GM12892 (cell line): ENCODE results near the gene CLDN7.

Experiments used
- DNase-seq: peaks from one replicate; pipeline ENCODE4 v3.0.0; 2011; ENCODE audit not compliant: insufficient read length
- FAIRE-seq: peaks from 2 replicates; lab custom pipeline; 2011; peaks lifted over from hg19 to GRCh38; lab: Jason Lieb, UNC
- POLR2A ChIP-seq: IDR thresholded peaks from 2 replicates; pipeline ENCODE4 v1.6.1; 2011; ENCODE audit warnings: low read depth, low read length, control low read depth
- POLR2AphosphoS5 ChIP-seq: IDR thresholded peaks from 2 replicates; pipeline ENCODE4 v1.6.1; 2011; ENCODE audit warnings: low read depth, low read length, control low read depth
- TAF1 ChIP-seq: IDR thresholded peaks from 2 replicates; pipeline ENCODE4 v1.6.1; 2011; ENCODE audit warnings: low read depth, mild to moderate bottlenecking, control low read depth, low read length, borderline replicate concordance

Gene CLDN7

GRCh38 chr17:7239091-7240027, 22.9 kb downstream of the CLDN7 start, which contains the start of gene PHF23:
TSS of gene PHF23 (minus strand) at chr17:7239457. CDS start at chr17:7239279, 178 bp downstream.
- peak; percentile 94 for FAIRE-seq

DNA sequence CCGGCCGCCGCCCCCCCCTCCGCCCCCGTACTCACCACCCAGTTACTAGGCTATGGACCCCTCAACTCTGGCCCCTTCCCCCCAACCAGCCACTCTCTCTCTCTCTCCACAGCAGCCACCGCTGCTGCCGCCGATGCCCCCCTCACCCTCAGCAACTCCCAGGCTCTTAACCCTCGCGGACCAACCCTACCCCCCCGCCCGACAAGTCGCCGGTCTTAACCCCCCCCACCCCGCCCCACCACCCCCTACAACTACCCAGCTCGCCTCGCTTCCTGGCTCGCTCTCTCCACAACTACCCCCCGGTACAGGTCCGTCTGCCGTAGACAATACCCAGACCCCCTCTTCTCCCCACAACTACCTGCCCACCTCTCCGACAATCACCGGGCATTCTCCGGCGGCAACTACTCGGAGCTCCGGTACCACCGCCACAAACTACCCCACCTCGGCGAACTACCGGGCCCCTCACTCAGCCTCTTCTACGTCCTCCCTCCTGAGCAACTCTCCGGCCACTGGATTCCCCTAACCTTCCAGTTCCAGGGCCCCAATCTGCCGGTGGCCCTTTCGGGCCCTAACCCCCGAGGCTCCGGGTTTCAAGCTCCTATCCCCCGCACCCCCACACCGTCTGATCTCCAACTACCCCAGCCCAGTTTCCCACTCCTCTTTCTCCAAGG, 23.7 kb downstream of the CLDN7 start:
- no peak for TF ChIP-seq POLR2A
- TF ChIP-seq TAF1, result no peak
- TF ChIP-seq POLR2AphosphoS5, result no peak
- DNase-seq, result no peak
- FAIRE-seq, result no peak

More at GRCh38 chr17:7239091-7240027, 22.9 kb downstream of the CLDN7 start, which contains the start of gene PHF23:
- TF ChIP-seq POLR2A (peak; percentile 54; the same call in 1 of the 2 replicates), TAF1 (no peak)
- DNase-seq, result peak; percentile 97

GRCh38 chr17:7237761-7238419, 24.4 kb downstream of the CLDN7 start:
- TF ChIP-seq POLR2AphosphoS5, result no peak
- no peak for TF ChIP-seq TAF1
- peak; percentile 52; the same call in 1 of the 2 replicates for TF ChIP-seq POLR2A
- no peak for FAIRE-seq
- peak; percentile 80 for DNase-seq

- FAIRE-seq (peak; percentile 75), DNase-seq (no peak)
- TF ChIP-seq POLR2AphosphoS5 (no peak), POLR2A (no peak), TAF1 (no peak)
Observed at GRCh38 chr17:7237266-7237760, 25.0 kb downstream of the CLDN7 start.

GRCh38 chr17:7236808-7237207, 25.5 kb downstream of the CLDN7 start:
- FAIRE-seq, result no peak
- no peak for TF ChIP-seq POLR2A
- TF ChIP-seq TAF1, result no peak
- TF ChIP-seq POLR2AphosphoS5, result no peak
- DNase-seq, result no peak

GRCh38 chr17:7235693-7236665, 26.3 kb downstream of the CLDN7 start:
- no peak for FAIRE-seq
- TF ChIP-seq POLR2AphosphoS5, result no peak
- no peak for TF ChIP-seq TAF1
- TF ChIP-seq POLR2A, result no peak

DNA sequence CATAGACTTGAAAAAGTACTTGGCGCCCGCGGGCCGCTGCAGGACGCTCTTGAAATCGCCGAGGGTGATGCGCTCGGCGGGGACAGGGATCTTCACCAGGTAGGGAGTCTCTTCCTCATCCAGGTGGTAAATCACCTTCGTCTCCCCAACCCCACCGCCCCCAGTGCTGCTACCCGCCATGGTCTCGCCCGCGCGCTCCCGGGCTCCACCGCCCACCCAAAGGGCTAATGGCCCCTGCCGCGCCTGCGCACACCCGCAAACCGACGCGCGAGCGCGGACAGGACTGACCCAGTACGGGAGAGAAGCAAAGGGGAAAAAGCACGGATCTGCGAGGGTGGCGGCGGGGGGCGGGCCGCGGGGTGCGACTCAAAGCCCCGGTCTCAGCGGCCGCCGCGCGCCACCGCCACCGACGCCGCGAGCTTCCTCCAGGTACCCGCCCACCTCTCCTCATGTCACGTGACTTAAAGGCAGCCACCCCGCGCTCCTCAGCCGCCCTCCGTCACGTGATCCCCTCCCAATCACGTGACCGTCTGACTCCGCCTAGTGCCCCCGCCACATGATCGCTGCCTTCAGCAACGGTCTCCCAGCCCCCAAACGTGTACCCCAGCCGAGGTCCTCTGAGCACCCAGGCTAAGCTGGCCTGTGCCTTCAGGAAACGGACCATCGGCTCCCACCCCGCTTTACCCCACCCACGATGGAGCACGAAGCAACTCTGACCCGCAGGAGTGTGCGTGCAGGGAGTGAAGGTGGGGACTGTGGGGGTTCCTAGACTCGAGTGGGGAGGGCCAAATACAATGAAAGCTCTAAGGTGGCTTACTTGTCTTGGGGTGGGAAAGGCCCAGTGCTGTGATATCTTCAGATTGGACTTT, 28.0 kb downstream of the CLDN7 start, which contains the start of gene DVL2:
DVL2 (minus strand) TSS at position 435 of the 869 bp plus-strand sequence; CDS start at position 180, 255 bp downstream.
- peak; percentile 95 for DNase-seq
- FAIRE-seq, result peak; percentile 100
- TF ChIP-seq POLR2AphosphoS5 (peak; percentile 93), TAF1 (no peak), POLR2A (peak; percentile 87)

More at GRCh38 chr17:7235693-7236665, 26.3 kb downstream of the CLDN7 start:
- DNase-seq, result no peak

GRCh38 chr17:7233701-7234082, 28.6 kb downstream of the CLDN7 start:
- TF ChIP-seq POLR2A (no peak), POLR2AphosphoS5 (no peak), TAF1 (no peak)
- FAIRE-seq, result peak; percentile 77
- DNase-seq, result no peak

DNA sequence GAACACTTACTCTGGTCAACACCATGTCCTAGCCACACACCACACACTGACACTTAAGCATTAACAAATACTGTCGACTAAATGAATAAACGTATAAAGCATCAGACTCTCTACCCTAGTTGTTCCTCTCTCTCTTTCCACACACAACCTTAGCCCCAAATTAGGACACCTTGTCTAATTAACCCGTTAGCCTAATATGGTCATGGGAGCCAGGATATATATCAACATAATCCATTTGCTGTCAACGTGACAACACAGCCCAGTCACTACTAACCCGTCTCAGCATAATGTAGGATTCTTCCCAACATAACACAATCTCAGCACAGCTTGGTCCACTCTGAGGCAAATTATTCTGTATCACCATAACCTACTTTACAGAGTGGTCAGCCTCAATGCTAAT, 30.2 kb downstream of the CLDN7 start:
- no peak for DNase-seq
- no peak for FAIRE-seq
- TF ChIP-seq POLR2AphosphoS5 (no peak), TAF1 (no peak), POLR2A (no peak)
